ENCODE data around the gene ANO10.
"Not testable (repeated sequence)": the region's sequence is repeated elsewhere in the genome, so short reads cannot be mapped to it uniquely, and the experiment has no call there.

Gene ANO10

GRCh38 chr3:43490640-43491185 is 131.1 kb downstream of the ANO10 start:
- no peak overlapping the region for H3K4me3 ChIP-seq (replicated peaks; ENCODE audit: low read depth, low read length)
- DNase-seq (ENCODE audit: extremely low read depth, low read depth): no peak
- no peak for TF ChIP-seq CTCF (IDR thresholded peaks at IDR 0.05; ENCODE audit: low read depth, low read length, missing control alignments)

DNA sequence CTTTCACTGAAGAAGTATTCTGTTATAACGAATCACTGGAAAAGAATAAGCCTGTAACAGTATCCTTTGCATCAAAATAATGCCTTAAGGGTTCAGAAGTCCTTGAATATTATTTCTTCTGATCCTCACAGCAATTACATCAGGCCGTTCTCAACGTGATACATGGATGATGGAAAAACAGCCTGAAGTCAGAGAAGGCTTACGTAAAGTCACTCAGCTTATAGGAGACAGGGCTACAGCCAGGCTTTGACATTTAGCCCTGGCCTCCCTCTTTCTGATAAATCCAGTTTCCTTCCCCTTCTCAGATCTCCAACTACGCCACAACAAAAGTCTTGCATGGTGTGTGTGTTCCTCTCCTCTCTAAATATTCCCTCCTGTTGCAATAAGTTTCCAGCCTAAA is 131.9 kb downstream of the ANO10 start:
- no peak for TF ChIP-seq CTCF (IDR thresholded peaks at IDR 0.05; ENCODE audit: low read depth, low read length, missing control alignments)
- no peak for DNase-seq (ENCODE audit: extremely low read depth, low read depth)
- no peak overlapping the region for H3K4me3 ChIP-seq (replicated peaks; ENCODE audit: low read depth, low read length)

GRCh38 chr3:43485931-43486330 is 135.9 kb downstream of the ANO10 start:
- DNase-seq (ENCODE audit: extremely low read depth, low read depth): no peak
- TF ChIP-seq CTCF (IDR thresholded peaks at IDR 0.05; ENCODE audit: low read depth, low read length, missing control alignments): no peak
- no peak overlapping the region for H3K4me3 ChIP-seq (replicated peaks; ENCODE audit: low read depth, low read length)

GRCh38 chr3:43484926-43485488 is 136.8 kb downstream of the ANO10 start:
- H3K4me3 ChIP-seq (replicated peaks; ENCODE audit: low read depth, low read length): no peak overlapping the region
- DNase-seq (ENCODE audit: extremely low read depth, low read depth): no peak
- no peak for TF ChIP-seq CTCF (IDR thresholded peaks at IDR 0.05; ENCODE audit: low read depth, low read length, missing control alignments)

DNA sequence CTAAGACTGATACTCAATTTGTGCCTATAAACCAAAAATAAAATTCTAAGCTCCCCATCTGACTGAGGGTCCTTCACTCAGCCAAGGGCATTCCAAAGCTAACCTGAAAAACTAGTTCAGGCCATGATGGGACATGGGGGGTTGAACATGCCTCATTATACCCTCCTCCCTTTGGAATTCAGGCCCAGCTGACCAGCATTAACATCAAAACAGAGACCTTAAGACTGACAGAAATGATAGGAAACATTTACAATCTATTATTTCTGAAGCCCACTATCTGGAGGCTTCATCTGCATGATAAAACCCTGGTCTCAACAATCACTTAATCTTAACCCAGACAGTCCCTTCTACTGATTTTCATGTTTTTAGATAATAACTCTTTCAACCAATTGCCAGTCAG is 140.4 kb downstream of the ANO10 start:
- no peak for TF ChIP-seq CTCF (IDR thresholded peaks at IDR 0.05; ENCODE audit: low read depth, low read length, missing control alignments)
- DNase-seq (ENCODE audit: extremely low read depth, low read depth): no peak
- H3K4me3 ChIP-seq (replicated peaks; ENCODE audit: low read depth, low read length): no peak overlapping the region

DNA sequence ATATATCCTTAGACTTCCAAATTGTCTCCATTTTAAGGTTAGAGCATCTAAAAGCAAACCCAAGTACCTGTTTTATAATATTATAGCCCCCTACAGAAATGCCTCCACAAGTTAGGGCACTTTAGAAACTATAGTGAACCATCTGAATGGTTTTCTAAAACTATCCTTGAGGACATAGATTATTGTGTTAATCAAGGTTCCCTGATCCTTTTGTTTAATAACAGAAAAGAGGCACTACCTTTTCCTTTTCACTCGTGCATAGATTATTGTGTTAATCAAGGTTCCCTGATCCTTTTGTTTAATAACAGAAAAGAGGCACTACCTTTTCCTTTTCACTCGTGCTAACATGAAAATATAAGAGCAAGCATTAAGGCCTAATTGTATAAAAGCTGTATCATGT is 143.0 kb downstream of the ANO10 start:
- not testable (repeated sequence) for H3K4me3 ChIP-seq (replicated peaks; ENCODE audit: low read depth, low read length); DNase-seq (ENCODE audit: extremely low read depth, low read depth)

GRCh38 chr3:43478118-43478785 is 143.6 kb downstream of the ANO10 start:
- no peak overlapping the region for H3K4me3 ChIP-seq (replicated peaks; ENCODE audit: low read depth, low read length)
- TF ChIP-seq CTCF (IDR thresholded peaks at IDR 0.05; ENCODE audit: low read depth, low read length, missing control alignments): no peak
- no peak for DNase-seq (ENCODE audit: extremely low read depth, low read depth)

Data from HFF-Myc (cell line).